SH-SY5Y (cell line): ENCODE measurements around the gene LY6G6D.

ENCODE experiments used
- GATA2 ChIP-seq: IDR thresholded peaks from 2 replicates; pipeline ENCODE4 v1.6.1; 2011; ENCODE audit warnings: mild to moderate bottlenecking, low read depth, low read length
- GATA3 ChIP-seq: IDR thresholded peaks from 2 replicates; pipeline ENCODE4 v1.6.1; 2011; ENCODE audit warnings: low read depth, mild to moderate bottlenecking, low read length, moderate library complexity

DNA sequence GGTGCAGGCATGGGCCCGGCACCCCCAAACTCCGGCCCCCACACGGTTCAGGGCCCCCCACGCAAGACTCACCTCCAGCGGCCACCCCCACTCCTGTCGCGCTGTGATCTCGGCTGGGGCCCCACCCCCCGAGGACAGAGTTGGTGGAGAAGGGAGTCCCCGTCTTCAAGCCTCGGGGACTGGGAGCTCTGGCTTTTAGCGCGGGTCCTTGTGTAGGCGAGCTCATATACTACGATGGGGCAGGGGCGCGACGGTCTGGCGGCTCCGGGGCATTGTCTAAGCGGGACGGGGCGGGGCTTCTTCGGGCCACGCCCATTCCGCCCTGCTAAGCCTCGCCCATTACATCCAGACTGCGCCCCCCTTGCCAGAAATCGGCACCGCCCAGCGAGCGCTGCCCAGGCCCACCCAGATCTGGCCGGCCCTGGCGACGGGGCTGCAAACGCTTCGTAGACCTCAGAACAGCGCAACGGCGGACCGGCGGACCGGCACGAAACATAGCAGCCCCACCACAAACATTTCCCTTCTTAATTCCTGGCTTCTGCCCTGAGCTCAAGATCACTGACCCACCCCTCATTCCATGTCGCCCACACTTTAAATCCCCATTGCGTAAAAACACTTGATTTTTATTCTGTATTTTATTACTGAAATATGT lies 15.0 kb downstream of the LY6G6D start:
- no peak for TF ChIP-seq GATA2
- TF ChIP-seq GATA3: no peak
